GM12875 (cell line): ENCODE data around the gene NTHL1.
A peak's percentile ranks its signal among the peaks of the same experiment; 100 is the strongest.

Source experiments
- H3K4me3 ChIP-seq: one replicate; pipeline ENCODE4 v1.5.1; 2011; ENCODE audit warnings: low read depth, low read length, control low read depth
- CTCF ChIP-seq: IDR thresholded peaks from 2 replicates; pipeline ENCODE4 v1.5.1; 2011; ENCODE audit warnings: low read depth, mild to moderate bottlenecking, control low read depth, inconsistent platforms, low read length, moderate library complexity, borderline replicate concordance; ENCODE audit not compliant: insufficient read depth

The NTHL1 gene

DNA sequence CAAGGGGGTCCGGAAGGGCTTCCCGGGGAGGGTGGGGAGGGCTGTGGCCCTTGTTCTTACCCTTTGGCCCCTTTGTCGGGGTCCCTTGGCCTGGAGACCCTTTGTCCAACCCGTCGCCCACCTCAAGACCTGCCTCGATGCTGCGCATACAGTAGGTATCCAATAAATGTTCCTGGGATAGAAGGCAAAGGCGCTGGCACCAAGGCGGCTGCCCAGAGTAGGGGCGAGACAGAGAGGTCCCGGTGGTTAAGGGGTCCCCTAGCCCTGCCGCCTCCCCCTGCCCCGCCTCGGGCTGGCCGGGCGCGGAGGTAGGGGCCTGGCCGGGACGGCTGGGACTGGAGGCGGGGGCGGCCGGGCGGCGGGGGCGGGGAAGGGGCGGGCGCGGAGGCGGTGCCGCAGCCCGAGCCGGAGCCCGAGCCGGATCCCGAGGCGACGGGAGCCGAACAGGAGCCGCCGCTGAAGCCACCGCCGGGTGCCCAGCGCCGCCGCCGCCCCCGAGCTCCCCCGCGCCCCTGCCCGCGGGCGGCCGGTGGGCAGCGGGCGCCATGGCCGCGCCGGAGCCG, 21.1 kb downstream of the NTHL1 start, which contains the start of gene NHERF2:
NHERF2 (plus strand) TSS at position 442 of the 563 bp plus-strand sequence; CDS start at position 546, 104 bp downstream.
- TF ChIP-seq CTCF = no peak
- no peak within 1 kb of the TSS for H3K4me3 ChIP-seq

DNA sequence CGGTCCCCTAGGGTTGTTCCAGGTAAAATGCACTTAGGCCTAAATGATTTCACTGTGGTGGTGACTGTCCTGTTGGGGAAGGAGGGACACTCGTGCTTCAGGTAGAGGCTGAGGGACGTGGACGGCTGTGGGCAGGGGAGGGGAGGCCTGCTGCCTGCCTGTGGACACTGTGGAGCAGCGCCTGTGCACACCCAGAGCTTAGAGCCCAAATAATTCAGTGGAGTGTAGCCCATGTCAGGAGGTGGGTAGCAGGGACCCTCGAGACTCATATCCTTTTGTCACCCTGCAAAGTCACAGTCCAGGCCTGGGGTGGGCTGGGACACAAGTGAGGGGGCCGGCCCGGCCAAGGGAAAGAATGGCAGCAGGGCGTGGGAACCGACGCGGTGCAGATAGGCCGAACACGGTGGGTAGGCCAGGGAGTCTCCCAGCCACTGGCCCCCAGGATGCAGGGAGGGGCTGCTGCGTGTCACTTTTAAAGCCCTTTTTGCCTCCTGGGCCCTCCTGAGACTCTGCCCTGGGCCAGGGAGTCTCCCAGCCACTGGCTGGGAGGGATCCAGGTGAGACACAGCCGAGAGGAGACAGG, 21.7 kb downstream of the NTHL1 start:
- H3K4me3 ChIP-seq = no peak overlapping the region

DNA sequence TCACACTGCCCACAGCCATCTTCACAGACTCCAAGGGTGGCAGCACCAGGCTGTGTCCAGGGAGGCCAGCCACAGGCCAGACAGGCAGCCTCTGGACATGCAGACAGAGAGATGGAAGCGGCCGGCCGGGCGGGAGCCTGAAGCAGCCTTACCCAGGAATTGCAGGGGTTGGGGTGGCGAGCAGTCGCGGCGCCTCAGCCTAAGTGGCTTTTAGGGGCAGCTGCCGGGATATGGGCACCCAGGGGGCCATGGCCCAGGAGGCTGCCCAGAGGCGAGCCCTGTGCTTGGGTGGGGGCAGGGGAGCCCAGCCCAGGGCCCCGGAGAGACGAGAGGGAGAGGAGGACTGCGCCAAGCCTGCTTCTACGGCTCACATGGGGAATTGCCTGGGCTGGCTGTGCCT, 22.4 kb downstream of the NTHL1 start:
- TF ChIP-seq CTCF = no peak
- no peak overlapping the region for H3K4me3 ChIP-seq

More for the DNA sequence above, 21.7 kb downstream of the NTHL1 start:
- TF ChIP-seq CTCF = no peak

GRCh38 chr16:2024032-2024420, 23.6 kb downstream of the NTHL1 start:
- H3K4me3 ChIP-seq = no peak overlapping the region

DNA sequence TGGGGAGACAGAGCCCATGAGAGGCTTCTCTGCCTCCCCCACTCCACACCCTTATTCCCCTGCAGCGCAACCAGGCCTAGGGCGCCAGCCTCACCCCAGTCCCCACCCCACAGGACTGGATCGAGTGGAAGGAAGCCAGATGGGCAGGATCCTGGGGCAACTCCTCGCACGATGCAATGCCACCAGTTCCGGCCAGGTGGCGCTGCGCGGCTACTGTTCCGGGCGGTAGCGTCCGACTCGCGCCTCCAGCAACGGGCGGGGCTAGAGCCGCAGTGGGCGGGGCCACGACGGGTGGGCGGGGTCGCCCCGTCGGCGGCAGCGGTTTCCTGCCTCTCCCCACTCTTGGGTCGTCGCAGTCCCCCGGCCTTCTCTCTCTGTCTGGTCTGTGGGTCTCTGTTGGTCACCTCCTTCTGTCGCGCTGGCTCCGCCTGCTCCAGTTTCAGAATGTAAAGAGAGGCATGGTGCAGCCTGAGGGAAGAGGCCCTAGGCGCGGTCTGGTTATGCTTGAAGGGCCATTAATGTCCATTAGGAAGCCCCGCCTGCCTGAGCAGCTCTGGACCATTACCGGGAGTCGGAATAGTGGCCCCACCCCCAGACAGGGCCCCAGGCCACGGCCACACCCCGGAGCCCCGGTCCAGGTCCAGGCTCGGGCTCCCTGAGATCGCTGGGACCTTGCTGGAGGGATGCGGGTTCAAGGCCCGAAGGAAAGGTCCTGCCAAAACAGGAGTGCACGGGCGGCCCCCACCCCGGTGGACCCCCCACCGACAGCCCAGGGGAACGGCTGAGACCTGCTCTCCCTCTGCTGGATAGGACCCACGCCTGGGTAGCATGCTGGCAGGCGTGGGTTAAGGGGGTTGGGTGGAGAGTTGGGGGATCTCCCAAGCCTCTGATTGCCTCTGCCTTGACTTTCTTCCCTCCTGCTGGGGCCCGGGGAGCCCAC, 24.3 kb downstream of the NTHL1 start:
- peak overlapping the region; percentile 18 for H3K4me3 ChIP-seq
- peak; percentile 98 for TF ChIP-seq CTCF

More at GRCh38 chr16:2024032-2024420, 23.6 kb downstream of the NTHL1 start:
- no peak for TF ChIP-seq CTCF

GRCh38 chr16:2022723-2023091, 24.9 kb downstream of the NTHL1 start:
- no peak for TF ChIP-seq CTCF
- no peak overlapping the region for H3K4me3 ChIP-seq
